C4-2B (cell line): ENCODE measurements around the gene HDDC2.

Experiments used
- H3K27ac ChIP-seq: fragments of 450-650 bp; 2 replicates; pipeline ENCODE4 v1.5.1; 2017
- CTCF ChIP-seq: fragments of 450-650 bp; conservative IDR thresholded peaks from 2 replicates; pipeline ENCODE4 v1.5.1; 2017; ENCODE audit warnings: mild to moderate bottlenecking
- ZFX ChIP-seq: fragments of 450-650 bp; IDR thresholded peaks from 2 replicates; pipeline ENCODE4 v1.6.1; 2017

The HDDC2 gene

GRCh38 chr6:125258651-125259353, 43.0 kb downstream of the HDDC2 start:
- no peak overlapping the region for H3K27ac ChIP-seq
- no peak for TF ChIP-seq ZFX
- no peak for TF ChIP-seq CTCF

GRCh38 chr6:125257351-125257750, 44.4 kb downstream of the HDDC2 start:
- TF ChIP-seq CTCF, result no peak
- TF ChIP-seq ZFX, result no peak
- H3K27ac ChIP-seq, result no peak overlapping the region

DNA sequence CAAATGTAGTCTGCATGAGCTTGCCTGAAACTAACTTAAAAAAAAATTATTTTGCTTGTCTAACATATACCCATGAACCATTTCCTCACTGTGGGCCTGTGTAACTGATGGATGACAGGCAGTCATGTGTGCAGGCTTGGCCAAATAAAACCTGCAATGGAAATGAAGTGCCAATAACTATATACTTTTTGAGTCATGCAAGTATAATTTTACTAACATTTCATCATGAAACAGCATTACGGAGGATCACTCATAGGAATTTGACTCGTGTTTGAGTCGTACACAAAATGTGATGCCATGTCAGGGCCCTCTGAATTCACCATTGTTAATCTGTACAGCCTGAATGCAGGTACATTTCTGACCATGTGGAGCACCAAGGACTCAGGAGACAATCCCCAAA, 46.6 kb downstream of the HDDC2 start:
- TF ChIP-seq ZFX, result no peak
- TF ChIP-seq CTCF, result no peak
- H3K27ac ChIP-seq, result no peak overlapping the region

- no peak for TF ChIP-seq CTCF
- H3K27ac ChIP-seq, result no peak overlapping the region
Observed at GRCh38 chr6:125254321-125254720, 47.4 kb downstream of the HDDC2 start.

DNA sequence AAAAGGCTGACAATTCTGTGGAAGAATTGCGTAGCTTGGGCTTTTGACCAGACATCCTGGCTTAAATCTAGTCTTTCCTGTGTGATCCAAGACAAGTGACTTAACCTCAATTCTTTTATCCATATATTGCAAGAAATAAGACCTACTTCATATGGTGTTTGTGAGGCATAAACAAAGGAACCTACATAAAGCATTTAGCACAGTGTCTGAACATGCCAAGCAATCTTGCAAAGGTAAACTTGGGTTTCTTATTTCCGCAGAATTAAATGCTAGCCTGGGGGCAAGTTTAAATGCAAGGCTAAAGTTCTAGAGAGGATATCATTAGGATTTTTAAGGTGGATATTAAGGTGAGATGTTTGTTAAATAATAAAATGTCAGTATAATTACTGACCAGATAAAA, 47.9 kb downstream of the HDDC2 start:
- TF ChIP-seq CTCF, result no peak
- no peak for TF ChIP-seq ZFX
- no peak overlapping the region for H3K27ac ChIP-seq

GRCh38 chr6:125252891-125253290, 48.9 kb downstream of the HDDC2 start:
- H3K27ac ChIP-seq, result no peak overlapping the region
- TF ChIP-seq ZFX, result no peak
- TF ChIP-seq CTCF, result no peak

DNA sequence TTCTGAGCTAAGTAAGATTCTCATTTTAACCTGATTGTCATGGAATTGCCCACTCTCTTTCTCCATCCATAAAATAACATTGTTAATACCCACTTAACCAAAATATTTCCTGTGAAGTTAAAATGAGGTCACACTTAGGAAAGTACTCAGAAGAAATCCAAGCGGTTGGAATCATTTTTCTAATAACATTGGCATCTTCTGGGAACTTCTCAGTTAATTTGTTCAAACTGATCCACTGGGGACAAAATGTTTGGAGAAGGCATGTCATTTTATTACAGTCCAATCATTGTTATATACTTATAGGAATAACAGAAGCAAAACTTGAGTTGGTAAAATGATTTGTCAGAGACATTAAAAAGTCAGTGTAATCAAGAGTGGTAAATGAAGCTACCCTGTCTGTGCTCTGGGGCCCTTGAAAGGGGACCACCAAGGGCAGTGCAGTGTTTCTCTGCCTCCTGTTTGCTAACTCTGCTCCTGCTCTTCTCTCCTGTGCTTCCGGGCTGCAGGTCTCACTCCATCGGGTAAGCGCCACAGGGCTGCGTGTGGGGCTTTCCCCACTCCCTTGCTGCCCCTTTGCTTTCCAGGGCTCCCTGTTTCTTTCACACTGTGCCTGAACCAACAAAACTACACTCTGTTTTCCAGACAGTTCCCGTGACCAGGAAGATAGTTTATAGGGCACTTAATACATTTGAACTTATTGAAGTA, 50.1 kb downstream of the HDDC2 start:
- H3K27ac ChIP-seq, result no peak overlapping the region

More for the DNA sequence above, 50.1 kb downstream of the HDDC2 start:
- TF ChIP-seq ZFX (no peak), CTCF (no peak)
